ENCODE measurements around the gene RERE.
"Not testable (repeated sequence)": the region's sequence is repeated elsewhere in the genome, so short reads cannot be mapped to it uniquely, and the experiment has no call there.

RERE gene

DNA sequence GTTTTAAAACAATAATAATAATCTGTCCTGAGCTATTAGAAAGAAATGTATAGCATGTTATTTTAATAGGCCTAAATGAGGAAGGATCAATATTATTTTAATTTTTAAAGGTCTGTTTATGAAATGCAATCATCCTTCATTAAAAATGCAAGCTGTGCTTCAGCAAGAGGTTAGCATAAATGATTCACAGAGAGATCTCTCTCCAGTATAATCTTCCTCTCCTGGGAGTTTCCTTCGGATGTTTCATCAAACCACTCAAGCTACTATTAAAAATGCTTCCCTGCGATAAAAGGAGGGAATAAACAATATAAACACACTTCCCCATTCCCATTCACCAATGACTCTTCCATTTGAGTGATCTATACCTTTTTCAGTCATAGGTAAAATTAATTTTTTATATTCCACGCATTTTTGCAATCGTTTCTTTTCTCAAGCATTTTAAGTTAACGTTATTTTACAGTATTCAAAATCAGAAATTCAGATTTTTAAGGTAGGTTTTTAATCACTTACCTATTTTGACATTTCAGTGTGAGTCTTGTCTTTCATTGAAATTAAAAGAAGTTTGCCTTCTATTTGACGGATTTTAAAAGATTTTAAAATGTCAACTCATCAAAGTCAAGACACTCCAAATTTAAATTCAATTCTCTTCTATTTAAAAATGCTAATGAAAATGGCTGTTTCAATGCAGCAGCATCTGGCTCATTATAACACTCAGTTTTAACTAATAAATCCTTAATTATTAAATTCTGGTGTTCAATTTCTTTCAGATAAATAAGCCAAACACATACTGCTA lies 64.3 kb downstream of the RERE start:
- no peak for DNase-seq

DNA sequence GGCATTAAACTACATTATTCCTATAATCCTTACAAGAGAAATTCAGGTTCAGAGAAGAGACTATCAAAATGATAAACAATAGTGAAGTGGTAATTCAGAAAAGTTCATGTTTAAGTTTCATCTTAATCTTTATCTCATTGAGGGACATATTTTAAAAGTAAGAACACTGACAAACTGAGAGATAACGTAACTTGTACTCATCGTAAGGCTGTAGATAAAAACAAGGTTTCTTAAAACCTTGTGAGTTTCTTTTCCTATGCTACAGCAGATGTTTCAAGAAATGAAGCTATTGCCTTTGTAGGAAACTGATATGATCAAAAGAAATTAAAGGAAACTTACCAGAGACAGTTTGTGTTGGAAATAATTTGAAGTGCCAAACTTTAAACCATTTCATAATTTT lies 65.0 kb downstream of the RERE start:
- DNase-seq: no peak

DNA sequence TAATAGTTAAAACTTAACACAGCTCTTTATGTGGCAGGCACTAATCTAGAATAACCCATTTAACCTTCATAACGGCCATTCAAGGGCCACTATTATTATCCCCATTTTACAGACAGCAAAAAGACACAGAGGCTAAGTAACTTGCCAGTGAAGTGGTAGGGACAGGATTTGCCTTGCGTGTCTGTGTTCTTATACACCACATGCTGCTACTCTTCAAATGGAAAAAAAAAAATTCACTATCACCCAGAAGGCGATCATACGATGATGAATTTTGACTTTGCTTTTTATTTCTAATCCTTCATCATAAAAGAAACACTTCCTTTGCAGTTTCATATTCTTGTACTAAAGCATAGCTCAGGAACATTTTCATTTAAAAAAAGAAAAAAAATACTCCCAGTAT lies 65.5 kb downstream of the RERE start:
- no peak for DNase-seq

DNA sequence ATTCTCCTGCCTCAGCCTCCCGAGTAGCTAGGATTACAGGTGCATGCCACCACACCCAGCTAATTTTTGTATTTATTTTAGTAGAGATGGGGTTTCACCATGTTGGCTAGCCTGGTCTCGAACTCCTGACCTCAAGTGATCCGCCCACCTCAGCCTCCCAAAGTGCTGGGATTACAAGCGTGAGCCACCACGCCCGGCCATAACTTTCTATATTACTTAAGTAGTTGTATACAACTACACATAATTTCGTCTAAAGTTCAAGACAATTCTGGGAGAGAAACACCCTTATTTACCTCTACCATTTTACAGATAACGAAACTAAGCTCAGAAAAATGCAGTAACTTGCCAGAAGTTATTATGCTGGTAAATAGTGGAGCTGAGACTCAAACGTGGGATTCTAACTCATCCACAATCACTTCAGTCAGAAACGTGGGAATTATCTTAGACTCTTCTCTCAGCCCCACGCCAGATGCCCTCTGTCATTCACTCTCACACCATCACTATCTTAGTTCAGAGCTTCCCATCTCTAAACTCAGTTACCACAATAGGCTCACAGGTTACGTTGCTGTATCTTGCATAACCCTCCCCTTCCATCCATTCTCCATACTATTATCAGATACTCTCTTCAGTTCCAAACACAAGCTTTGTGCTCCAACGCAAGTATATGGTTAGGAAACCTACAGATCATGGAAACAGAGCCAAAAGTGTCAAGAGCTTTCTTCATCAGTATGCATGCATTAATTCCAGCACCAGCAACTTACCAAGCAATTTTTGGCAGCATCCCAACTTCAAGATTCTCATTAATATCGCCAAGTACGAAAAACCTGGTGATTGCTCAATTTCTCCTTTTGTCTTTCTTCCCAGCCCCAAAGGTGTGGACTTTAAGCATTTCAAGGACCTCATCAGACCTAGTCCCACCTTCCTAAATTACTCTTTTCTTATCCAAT lies 69.3 kb downstream of the RERE start:
- DNase-seq: no peak

DNA sequence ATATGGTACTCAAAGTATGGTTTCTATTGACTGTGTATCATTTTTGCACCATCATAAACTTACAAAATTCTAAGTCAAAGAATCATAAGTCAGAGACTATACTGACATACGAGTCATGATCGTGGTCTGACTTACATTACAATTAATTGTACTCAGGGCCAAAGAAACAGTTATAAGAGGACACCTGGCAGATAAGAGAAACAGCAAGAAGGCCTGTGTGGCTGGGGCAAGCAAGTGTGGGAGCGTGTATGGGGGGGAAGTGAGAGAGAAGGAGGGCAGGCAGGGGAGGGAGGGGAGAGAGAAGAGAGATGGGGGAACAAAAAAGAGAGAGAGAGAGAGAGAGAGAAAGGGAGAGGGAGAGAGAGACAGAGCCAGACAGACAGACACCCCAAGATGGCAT lies 70.9 kb downstream of the RERE start:
- DNase-seq: no peak

DNA sequence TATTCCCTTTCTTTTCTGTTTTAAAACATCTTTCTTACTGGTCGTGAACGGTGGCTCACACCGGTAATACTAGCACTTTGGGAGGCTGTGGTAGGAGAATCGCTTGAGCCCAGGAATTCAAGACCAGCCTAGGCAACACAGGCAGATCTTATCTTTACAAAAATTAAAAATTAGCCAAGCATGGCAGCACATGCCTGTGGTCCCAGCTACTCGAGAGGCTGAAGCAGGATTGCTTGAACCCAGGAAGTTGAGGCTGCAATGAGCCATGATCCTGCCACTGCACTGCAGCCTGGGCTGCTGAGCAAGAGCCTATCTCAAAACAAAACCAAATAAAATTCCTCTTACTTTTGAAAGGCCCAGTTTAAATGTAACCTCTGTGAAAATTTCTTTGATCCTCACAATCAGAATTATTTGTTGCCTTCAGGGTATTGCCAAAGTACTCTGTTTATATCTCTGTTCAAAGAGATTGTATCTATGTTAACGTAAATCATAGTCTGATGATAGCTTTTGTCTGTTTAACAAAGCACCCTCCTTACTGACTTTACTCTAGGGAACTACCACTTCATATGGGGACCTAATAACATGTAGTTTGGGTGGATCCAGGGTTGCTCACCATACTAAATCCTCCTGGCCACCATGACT lies 71.6 kb downstream of the RERE start:
- DNase-seq: no peak

DNA sequence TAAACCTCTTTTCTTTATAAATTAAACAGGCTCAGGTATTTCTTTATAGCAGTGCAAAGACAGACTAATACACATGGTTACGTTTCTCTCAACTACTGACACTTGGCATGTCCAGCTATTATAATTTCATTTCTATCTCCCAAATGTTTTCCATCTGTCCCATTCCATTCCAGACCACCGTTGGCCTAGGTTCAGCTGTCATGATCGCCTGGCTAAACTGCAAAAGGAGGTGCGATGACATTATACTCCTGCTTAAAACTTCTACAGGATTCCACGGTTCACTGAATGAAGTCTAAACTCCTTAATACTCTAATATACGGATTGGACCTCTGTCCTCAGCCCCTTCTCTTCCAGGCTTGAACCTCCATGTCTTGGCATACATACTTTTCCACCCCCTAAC lies 72.1 kb downstream of the RERE start:
- DNase-seq: no peak

DNA sequence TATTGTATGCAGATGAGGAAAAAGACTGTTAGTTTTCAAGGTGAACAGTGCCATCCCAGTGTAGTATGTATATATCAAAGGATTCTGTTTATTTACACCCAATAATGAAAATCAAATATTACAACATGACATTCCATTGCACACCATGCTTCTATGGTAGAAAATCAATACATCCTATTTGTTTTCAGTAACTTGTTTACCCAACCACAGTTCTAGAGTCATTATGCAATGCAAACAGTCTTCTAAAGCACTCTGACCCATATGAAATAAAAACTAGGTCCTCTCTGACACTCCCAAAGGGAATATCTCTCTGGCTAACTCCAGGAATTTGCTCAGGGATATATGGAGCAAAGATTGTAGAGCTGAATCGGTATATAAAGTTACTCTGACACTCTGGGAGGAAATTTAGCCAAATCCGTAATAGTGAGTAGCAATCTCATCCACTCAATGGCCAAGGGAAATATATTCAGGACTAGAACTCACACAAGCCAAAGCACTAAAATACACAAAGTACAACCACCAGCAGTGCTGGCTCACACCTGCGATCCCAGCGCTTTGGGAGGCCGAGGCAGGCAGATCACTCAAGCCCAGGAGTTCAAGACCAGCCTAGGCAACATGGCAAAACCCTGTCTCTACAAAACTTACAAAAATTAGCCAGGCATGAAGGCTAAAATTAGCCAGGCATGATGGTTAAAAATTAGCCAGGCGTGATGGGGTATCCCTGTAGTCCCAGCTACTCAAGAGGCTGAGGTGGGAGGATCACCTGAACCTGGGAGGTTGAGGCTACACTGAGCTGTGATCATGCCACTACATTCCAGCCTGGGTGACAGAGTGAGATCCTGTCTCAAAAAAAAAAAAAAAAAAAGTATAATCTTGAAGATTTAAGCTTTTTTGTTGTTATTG lies 75.2 kb downstream of the RERE start:
- no peak for DNase-seq

DNA sequence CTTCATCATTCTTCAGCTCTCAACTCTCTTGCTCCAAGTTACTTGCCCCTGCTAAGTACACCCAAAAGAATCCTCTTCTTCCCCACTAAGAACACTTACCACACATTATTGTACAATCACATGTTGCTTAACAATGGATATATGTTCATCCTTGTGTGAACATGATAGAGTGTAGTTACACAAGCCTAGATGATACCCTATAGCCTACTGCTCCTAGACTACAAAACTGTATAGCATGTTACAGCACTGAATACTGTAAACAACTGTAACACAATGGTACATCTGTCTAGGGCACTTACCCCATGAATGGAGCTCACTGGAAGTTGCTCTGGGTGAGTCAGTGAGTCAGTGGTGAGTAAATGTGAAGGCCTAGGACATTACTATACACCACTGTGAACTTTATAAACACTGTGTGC lies 77.4 kb downstream of the RERE start:
- DNase-seq: peak in 2 of 56 donors; percentile 0 to 48

DNA sequence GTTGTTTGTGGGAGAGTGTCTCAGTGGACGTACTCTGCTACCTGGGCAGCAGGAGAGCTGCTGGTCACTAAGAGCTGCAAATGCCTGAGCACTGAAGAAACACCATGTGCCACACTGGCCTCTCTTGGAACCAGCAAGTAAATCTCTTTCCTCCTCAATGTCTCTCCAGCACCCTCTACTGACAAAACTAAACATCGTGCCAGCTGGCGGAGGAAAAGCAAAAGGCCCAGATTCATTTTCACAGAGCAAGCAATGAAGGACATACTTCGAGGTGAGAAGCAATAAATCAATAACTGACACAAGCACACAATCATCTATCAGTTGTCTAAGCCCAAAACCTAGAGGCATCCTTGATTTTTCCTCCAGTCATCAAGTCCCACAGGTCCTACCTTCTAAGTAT lies 78.1 kb downstream of the RERE start:
- no peak for DNase-seq

DNA sequence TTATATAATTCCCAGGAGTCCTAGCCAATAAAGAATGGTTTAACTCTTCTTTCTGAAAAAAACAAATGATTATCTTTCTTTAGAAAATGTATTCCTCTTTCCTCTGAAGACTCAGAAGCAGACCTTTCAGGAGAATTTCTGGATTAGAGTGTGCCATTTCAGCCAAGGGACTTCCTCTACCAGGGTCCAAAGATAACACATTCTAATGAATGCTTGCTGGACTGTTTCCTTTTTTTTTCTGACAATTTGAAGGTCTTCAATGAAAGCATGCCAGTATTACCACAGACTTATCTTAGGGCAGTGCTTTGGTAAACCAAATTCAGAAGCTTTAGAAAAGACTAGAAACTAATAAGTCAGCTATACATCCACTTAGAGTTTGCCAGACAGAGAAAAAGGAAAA lies 80.5 kb downstream of the RERE start:
- no peak for DNase-seq

DNA sequence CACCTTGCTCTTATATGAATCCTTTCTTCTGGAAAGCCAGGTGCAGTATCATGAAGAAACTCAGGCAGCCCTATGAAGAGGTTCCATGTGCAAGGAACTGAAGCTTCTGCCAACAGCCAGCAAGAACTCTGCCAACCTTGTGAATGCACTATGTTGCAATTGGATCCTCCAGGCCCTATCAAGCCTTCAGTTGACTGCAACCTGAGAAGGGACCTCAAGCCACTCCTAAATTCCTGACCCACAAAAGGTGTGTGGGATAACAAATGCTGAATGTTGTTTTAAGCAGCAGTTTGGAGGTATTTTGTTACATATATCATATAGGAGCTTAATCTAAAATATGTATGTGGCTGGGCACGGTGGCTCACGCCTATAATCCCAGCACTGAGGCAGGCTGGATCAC lies 84.0 kb downstream of the RERE start:
- DNase-seq: no peak

DNA sequence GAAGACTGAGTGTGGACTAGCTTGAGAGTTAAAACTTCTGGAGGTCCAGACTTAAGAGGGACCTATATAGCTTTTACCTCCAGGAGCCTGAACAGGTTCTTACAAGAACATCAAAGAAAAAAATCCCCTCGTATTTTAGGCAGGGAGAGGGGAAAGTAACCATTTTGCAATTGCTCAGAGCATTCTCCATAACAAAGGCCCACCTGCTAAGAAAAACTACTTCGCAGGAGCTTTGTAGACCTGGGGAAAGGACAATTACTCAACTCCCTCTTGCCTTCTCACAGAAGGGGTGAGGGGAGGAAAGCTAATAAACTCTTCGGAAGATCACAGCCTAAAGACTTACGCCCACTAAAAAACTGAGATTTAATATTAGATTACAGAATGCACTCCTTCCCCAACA lies 86.3 kb downstream of the RERE start:
- DNase-seq: no peak

DNA sequence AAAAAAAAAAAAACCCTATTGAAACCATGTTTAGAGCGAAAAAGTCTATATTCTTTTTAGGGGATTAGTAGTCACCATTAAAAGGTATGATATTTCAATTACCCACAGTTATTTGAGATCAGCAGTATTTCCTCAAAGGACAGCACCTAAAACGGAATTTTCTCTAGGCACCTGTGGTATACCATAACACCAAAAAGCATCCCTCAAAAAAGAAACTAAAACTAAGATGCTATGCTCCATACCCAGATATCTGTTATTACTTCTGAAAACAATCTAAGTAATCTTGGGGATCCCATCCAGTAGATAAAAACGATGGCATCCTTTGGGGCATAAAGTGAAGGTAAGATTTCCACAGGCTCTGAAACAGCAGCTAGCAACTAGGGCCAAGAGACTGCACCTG lies 89.0 kb downstream of the RERE start:
- no peak for DNase-seq

DNA sequence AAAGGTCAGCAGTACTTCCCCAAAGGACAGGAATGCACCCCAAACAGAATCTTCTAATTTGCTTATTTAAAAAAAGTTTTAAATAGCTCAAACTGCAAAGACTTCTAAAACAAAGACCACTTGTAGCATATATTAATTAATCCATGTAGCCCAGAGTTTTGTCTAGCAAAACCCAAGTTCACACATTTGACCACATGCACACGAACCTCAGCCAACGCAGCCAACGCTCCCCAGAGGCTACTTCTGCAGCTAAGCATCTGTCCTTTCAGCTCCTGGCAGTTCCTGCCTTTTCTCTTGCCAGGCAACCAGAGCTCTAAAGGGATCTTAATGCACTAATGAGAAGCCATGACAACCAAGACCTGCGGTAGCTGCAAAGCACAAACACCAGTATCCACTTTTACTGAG lies 89.6 kb downstream of the RERE start:
- DNase-seq: peak in 27 of 56 donors; percentile 4 to 66 (median 25)

DNA sequence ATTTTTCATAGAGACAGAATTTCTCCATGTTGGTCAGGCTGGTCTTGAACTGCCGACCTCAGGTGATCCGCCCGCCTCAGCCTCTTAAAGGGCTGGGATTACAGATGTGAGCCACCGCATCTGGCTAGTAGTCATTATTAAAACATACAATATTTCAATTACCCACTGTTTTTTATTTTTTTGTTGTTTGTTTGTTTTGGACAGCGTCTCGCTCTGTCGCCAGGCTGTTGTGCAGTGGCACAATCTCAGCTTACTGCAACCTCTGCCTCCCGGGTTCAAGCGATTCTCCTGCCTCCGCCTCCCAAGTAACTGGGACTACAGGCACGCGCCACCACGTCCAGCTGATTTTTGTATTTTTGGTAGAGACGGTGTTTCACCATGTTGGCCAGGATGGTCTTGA lies 90.1 kb downstream of the RERE start:
- not testable (repeated sequence) for DNase-seq

DNA sequence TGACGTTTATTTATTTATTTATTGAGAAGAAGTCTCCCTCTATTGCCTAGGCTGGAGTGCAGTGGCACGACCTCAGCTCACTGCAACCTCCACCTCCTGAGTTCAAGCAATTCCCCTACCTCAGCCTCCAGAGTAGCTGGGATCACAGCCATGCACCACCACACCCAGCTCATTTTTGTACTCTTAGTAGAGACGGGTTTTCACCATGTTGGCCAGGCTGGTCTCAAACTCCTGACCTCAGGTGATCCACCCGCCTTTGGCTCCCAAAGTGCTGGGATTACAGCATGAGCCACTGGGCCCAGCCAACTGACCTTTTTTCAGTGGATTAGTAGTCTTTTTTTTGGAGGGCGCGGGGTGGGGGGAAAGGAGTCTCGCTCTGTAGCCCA lies 90.6 kb downstream of the RERE start:
- peak in 1 of 56 donors; percentile 6 for DNase-seq

DNA sequence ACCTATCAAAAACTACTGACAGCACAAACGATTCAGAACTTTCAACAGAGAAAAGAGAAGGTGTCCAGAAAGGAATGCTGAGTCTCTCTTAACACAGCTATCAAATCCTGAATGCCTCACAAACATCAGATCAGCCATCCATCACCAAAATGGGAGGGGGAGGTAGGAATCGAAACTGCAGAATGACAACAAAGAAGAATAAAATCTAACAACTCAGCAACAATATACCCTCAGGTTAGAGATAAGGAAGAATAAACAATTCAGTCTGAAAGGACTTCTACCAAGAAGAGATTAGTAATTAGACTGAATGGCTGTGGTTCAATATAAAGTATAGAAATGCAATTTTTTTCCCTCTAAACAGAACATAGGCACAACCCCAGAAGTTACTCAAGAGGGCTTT lies 94.4 kb downstream of the RERE start:
- no peak for DNase-seq

DNA sequence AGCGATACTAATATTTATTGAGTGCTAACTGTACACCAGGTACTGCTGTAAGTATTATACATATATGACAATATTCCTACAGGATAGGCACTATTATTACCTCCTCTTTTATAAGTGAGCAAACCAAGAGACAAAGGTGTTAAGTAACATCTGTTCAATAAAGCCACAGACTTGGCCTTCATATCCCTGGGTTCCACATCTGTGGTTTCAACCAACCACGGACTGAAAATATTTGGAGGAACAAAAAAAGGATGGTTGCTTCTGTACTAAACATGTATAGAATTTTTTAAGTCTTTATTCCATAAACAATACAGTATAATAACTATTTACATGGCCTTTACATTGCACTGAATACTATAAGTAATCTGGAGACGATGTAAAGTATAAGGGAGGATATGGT lies 95.1 kb downstream of the RERE start:
- no peak for DNase-seq

DNA sequence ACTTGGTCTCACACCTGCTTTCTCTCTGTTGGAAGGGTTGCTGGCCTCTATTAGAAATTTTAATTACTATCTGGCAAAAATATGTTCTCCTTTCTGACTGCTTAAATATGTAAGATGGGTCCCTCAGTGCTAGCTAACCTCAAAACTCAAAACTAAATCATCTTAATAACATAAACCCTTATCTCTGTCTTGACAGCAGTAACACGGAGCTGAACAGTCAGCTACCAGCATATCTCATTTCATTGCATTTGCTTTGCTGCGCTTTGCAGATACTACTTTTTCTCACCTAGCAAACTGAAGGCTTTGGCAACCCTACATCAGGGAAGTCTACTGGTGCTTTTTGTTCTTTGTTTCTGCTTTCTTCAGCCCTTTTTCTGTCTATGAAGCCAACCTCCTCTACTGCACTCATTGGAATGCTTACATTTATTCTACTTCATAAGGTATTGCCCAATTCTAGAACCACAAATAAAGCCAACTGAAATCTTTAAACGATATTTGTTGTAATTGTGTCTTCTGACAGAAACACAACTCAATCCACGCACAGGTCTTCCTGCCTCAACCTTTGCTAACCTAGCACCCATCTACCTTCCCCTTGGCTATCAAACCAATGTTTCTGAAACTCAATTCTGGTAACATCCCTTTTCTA lies 95.6 kb downstream of the RERE start:
- no peak for DNase-seq

DNA sequence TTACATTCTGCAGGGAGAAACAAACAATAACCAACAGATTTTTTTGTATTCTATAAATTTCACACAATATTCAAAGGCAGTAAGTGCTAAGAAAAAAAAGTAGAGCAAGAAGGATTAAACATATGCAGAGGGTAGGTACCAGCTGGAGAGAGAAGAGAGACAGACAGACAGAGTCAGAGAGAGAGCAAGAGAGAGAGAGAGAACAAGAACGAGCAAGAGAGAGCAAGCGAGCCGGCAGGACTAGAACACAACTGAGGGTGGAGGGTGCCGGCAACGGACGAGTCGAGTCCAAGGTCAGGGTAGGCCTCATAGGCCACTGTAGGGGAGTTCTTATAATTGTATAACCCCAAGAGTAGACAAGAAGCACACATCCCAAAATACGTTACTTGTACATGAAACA lies 97.1 kb downstream of the RERE start:
- no peak for DNase-seq
